Lower leg skin (tissue), 4 donors: Measurements from ENCODE around the gene MEIS3. TPM values are rescaled to one million over a fixed set of nuclear protein-coding genes. Genes with fewer than 3 reads are reported as not detected.

Experiments
- DNase-seq, 2 donors: peaks; one replicate each; pipeline ENCODE4 v3.0.0-alpha.2; 2019; ENCODE audit warnings: low spot score in 2 of 2
- H3K4me3 ChIP-seq: fragments of 200-600 bp; sonication (generic); 2 replicates; pipeline ENCODE4 v1.5.1; 2017; ENCODE audit warnings: mild to moderate bottlenecking, low read depth; ENCODE audit not compliant: poor library complexity, severe bottlenecking
- POLR2A ChIP-seq, 2 donors: fragments of 450-650 bp; IDR thresholded peaks; one replicate each; pipeline ENCODE4 v1.6.1; 2016 to 2017; ENCODE audit warnings: antibody characterized with exemption in 2 of 2, mild to moderate bottlenecking in 1 of 2, moderate library complexity in 1 of 2
- WGBS, 2 donors: methylation state at CpG; one replicate each; pipeline ENCODE4 v1.1.5; 2018; 5-methylcytosine and 5-hydroxymethylcytosine counted together
- intact Hi-C: fragments of 100-400 bp; cut with DNase I; formaldehyde crosslinking; loops from one replicate; pipeline ENCODE4 v1.15.0; 2023; ENCODE audit warnings: low total_unique reads
- total RNA-seq, 4 donors: library from RNA; depleted of rRNA; stranded (reverse); fragments of >200 nt; gene quantifications; one replicate each; pipeline ENCODE4 v1.1.0, GENCODE V29; 2016
- TF ChIP-seq, protein P1 (sequence below), 3 donors: fragments of 450-650 bp; IDR thresholded peaks; one replicate each; pipeline ENCODE4 v1.5.1; 2016; ENCODE audit warnings: antibody characterized with exemption in 3 of 3, mild to moderate bottlenecking in 3 of 3, moderate library complexity in 2 of 3

MEIS3 gene
- total RNA-seq, 4 donors from 2014 or later, result 1.9 to 8.5 (median 4.6) TPM

DNA sequence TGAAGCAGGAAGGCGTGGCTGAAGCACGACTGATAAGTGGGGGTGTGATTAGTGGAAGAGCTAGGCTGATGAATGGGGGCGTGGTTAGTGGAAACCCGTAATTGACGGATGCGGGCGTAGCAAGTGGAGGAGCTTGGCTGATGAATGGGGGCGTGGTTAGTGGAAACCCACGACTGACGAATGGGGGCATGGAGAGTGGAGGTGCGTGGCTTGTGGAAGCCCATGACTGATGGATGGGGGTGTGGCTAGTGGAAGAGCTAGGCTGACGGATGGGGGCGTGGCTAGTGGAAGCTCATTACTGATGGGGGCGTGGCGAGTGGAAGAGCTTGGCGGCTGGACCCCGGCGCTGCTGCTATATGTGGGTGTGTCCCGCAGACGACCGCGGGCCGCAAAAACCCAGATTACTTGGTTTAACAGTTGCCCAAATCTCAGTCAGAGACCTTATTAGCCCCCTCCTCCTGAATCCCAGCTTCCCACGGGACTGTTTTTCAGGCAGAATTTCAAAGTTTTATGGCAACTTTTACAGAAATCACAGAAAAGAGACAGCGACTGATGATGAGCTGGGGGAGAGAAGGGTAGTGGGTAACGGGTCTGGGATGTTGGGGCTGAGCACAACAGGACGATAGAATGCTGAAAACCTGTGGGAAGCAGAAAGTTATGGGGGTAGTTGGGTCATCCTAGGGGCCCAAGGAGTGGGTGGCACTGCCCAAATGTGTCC lies 9.0 kb upstream of the MEIS3 start:
- intact Hi-C loops, result no loop called here
- peak; percentile 77 to 96 for DNase-seq
- TF ChIP-seq, protein P1, sequence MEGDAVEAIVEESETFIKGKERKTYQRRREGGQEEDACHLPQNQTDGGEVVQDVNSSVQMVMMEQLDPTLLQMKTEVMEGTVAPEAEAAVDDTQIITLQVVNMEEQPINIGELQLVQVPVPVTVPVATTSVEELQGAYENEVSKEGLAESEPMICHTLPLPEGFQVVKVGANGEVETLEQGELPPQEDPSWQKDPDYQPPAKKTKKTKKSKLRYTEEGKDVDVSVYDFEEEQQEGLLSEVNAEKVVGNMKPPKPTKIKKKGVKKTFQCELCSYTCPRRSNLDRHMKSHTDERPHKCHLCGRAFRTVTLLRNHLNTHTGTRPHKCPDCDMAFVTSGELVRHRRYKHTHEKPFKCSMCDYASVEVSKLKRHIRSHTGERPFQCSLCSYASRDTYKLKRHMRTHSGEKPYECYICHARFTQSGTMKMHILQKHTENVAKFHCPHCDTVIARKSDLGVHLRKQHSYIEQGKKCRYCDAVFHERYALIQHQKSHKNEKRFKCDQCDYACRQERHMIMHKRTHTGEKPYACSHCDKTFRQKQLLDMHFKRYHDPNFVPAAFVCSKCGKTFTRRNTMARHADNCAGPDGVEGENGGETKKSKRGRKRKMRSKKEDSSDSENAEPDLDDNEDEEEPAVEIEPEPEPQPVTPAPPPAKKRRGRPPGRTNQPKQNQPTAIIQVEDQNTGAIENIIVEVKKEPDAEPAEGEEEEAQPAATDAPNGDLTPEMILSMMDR (IDR thresholded peaks at IDR 0.05), result no peak
- no peak for TF ChIP-seq POLR2A (IDR thresholded peaks at IDR 0.05)
- WGBS, 2 donors, result 1% methylated on average over 27 of the region's 27 CpGs
- no peak overlapping the region for H3K4me3 ChIP-seq

DNA sequence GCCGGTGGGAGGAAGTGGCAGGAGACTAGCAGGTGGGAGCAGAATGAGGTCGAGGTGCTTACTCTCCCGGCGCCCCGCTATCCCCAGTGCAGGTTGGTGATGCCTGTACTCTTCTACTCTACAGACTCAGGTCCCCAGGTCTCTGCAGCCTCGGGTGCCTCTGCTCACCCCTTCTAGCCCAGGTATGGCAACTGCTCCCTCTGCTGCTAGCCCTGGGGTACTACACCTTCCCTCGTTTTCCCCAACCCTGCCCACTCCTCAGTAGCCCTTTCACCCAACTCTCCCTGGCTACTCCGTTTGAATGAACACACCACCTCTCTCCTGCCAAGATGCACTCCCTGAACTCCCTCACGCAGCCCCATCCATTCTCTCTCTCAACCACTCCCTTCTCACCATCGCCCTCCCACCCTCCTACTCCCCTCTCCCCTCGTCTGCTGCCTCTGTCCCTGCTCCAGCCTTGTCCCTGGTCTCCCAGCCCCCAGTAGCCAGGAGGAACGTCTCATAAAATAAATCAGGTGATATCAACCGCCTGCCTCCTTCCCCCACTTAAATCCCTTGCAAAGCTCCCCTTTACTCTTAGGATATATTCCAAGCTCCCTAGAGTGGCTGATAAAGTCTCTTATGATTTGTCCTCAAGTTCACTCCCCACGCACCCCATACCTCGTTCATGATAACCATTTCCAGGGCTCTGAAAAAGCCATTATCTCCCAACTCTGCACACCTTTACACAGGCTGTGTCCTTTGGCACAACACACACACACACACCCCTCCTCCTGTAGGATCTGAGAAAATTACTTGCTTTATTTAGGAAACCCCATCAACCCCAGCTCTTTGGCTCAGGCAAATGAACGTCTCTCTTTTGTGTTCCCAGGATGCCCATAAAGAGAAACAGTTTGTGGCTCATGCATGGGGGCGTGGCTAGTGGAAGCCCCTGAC lies 8.2 kb upstream of the MEIS3 start:
- H3K4me3 ChIP-seq, result no peak overlapping the region
- peak in 1 of 2 donors; percentile 91 for DNase-seq
- intact Hi-C loops, result no loop called here
- TF ChIP-seq POLR2A (IDR thresholded peaks at IDR 0.05), result no peak
- TF ChIP-seq, protein P1 (IDR thresholded peaks at IDR 0.05), result peak in 1 of 3 donors; percentile 79
- 8 to 10% methylated on average over 17 of the region's 17 CpGs for WGBS, 2 donors

DNA sequence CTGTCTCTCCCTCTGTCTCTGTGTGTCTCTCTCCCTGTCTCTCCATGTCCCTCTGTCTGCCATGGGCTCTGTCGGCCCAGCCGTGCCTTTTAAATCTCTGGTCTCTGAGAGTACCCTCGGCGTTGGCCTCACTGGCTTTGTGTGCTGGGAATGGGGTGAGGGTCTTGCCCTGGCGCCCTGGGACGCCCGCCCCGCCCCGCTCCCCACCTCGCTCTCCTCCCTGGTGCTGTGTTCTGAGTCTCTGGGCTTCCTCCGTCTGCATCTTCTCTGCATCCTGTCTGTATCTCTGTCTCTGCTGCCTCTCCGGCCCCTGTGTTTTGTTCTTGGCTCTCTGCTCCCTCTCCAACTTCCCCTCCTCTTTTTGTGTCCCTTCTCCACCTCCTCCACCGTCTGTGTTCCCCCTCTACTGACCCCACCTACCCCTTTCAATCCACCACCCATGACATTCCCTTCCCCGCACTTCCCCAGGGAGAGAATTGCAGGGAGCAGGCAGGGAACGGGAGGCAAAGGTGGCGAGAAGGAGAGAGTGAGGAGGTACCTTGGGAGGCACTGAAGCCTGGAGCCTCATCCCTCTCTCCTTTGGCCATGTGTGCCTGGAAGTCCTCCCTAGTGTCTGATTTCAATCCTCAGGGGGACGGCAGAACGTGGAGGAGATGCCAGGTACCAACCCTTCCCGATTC lies 4.0 kb upstream of the MEIS3 start:
- no peak for TF ChIP-seq POLR2A (IDR thresholded peaks at IDR 0.05)
- TF ChIP-seq, protein P1 (IDR thresholded peaks at IDR 0.05), result no peak
- WGBS, 2 donors, result 10 to 13% methylated on average over 19 of the region's 19 CpGs
- intact Hi-C loops, result no loop called here

DNA sequence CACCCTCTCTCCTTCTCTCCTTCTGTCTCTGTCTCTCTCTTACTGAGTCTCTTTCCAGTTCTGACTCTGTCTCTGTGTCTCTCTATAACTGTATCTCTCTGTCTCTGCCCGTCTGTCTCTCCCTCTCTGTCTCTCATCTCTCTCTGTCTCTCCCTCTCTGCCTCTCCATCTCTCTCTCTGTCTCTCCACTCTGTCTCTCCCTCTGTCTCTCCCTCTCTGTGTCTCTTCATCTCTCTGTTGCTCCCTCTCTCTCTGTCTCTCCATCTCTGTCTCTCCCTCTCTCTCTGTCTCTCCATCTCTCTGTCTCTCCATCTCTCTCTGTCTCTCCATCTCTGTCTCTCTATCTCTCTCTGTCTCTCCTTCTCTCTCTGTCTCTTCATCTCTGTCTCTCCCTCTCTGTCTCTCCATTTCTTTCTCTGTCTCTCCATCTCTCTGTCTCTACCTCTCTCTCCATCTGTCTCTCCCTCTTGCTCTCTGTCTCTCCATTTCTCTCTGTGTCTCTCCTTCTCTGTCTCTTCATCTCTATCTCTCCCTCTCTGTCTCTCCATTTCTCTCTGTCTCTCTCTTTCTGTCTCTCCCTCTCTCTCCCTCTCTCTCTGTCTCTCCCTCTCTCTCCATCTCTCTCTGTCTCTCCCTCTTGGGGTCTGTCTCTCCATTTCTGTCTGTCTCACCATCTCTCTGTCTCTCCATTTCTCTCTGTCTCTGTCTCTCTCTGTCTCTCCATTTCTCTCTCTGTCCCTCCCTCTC lies 3.3 kb upstream of the MEIS3 start:
- intact Hi-C loops, result no loop called here
- 5% methylated on average over 1 of the region's 1 CpG for WGBS, 2 donors
- no peak overlapping the region for H3K4me3 ChIP-seq
- TF ChIP-seq POLR2A (IDR thresholded peaks at IDR 0.05), result no peak
- TF ChIP-seq, protein P1 (IDR thresholded peaks at IDR 0.05), result no peak
- no peak for DNase-seq

More for the DNA sequence above, 4.0 kb upstream of the MEIS3 start:
- no peak overlapping the region for H3K4me3 ChIP-seq
- no peak for DNase-seq

DNA sequence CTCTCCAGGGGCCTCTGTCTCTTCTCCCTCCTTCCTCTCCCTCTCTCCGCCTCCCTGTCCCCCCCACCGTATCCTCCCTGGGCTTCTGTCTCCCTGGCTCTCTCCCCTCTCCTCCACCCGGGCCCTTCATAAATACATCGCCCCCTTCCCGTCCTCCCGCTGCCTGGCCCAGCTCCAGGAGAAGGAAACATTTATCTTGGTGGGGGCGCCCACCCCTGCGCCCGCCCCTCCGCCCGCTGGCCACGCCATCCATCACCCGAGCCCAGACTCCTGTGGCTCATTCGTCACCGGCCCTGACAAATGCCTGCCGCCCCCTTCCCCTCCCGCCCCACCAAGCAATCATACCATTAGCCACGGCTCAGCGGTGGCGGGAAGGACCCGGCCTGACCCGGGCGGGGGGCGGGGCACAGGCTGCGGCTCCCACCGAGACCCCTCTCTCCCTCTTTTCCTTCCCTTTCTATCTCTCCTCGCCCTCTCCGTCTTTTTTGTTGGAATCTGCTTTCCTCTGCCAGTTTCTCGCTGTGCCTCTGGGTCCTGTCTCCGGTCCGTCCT lies 2.6 kb upstream of the MEIS3 start:
- TF ChIP-seq POLR2A (IDR thresholded peaks at IDR 0.05), result no peak
- TF ChIP-seq, protein P1 (IDR thresholded peaks at IDR 0.05), result no peak
- WGBS, 2 donors, result 3% methylated on average over 24 to 30 of the region's 31 CpGs
- H3K4me3 ChIP-seq, result no peak overlapping the region
- no peak for DNase-seq
- intact Hi-C loops, result no loop called here
